ENCODE data around the gene FOXP4. TPM values are rescaled to one million over a fixed set of nuclear protein-coding genes. Genes with fewer than 3 reads are reported as not detected.

The FOXP4 gene
- total RNA-seq, 1 donor from 2014 or later, result 137 TPM

GRCh38 chr6:41591859-41592502 lies 45.8 kb downstream of the FOXP4 start:
- Mint-ChIP-seq H3K27ac (peak overlapping the region; percentile 62), H3K4me1 (ENCODE audit: low read depth) (peaks cover 9% of the 10 kb centered on the region), H3K4me3 (ENCODE audit: low read depth) (no peak overlapping the region), H3K9me3 (ENCODE audit: low read depth) (no peaks in the 10 kb centered on the region), H3K36me3 (ENCODE audit: insufficient read depth) (peaks cover 34% of the 10 kb centered on the region), H3K27me3 (no peaks in the 10 kb centered on the region)
- peak; percentile 88 for TF ChIP-seq CTCF (IDR thresholded peaks at IDR 0.05; ENCODE audit: unreplicated experiment)
- peak; percentile 76 for DNase-seq (ENCODE audit: low spot score, unreplicated experiment)

GRCh38 chr6:41593406-41593805 lies 47.2 kb downstream of the FOXP4 start:
- no peak for DNase-seq (ENCODE audit: low spot score, unreplicated experiment)
- Mint-ChIP-seq H3K9me3 (ENCODE audit: low read depth) (no peaks in the 10 kb centered on the region), H3K36me3 (ENCODE audit: insufficient read depth) (peaks cover 32% of the 10 kb centered on the region), H3K27ac (no peak overlapping the region), H3K4me3 (ENCODE audit: low read depth) (no peak overlapping the region), H3K27me3 (no peaks in the 10 kb centered on the region), H3K4me1 (ENCODE audit: low read depth) (peaks cover 5% of the 10 kb centered on the region)
- no peak for TF ChIP-seq CTCF (IDR thresholded peaks at IDR 0.05; ENCODE audit: unreplicated experiment)

DNA sequence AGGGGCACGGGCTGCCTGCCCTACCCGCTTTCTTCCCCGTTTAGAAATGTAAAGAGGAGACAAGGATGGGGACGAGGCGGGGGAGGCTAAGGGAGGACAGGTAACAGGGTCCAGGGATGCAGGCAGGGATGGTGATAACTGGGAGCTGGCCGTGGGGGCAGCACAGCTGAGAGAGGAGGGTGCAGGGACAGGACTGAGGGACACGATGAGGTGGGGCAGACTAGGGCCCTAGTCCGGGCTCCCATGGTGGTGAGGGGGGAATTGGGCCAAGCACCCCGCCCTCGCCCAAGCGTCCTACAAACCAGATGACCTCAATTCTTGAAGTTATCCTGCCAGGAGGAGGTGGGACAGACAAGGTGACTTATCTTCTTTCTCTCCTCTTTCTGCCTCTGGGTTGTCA lies 47.7 kb downstream of the FOXP4 start:
- Mint-ChIP-seq H3K36me3 (ENCODE audit: insufficient read depth) (peaks cover 31% of the 10 kb centered on the region), H3K27me3 (no peaks in the 10 kb centered on the region), H3K27ac (no peak overlapping the region), H3K4me3 (ENCODE audit: low read depth) (no peak overlapping the region), H3K4me1 (ENCODE audit: low read depth) (peaks cover 5% of the 10 kb centered on the region), H3K9me3 (ENCODE audit: low read depth) (no peaks in the 10 kb centered on the region)
- TF ChIP-seq CTCF (IDR thresholded peaks at IDR 0.05; ENCODE audit: unreplicated experiment), result no peak
- no peak for DNase-seq (ENCODE audit: low spot score, unreplicated experiment)

GRCh38 chr6:41594326-41594725 lies 48.1 kb downstream of the FOXP4 start:
- Mint-ChIP-seq H3K4me3 (ENCODE audit: low read depth) (no peak overlapping the region), H3K27ac (no peak overlapping the region), H3K36me3 (ENCODE audit: insufficient read depth) (peaks cover 31% of the 10 kb centered on the region), H3K9me3 (ENCODE audit: low read depth) (no peaks in the 10 kb centered on the region), H3K4me1 (ENCODE audit: low read depth) (peaks cover 5% of the 10 kb centered on the region), H3K27me3 (no peaks in the 10 kb centered on the region)
- no peak for DNase-seq (ENCODE audit: low spot score, unreplicated experiment)
- no peak for TF ChIP-seq CTCF (IDR thresholded peaks at IDR 0.05; ENCODE audit: unreplicated experiment)

DNA sequence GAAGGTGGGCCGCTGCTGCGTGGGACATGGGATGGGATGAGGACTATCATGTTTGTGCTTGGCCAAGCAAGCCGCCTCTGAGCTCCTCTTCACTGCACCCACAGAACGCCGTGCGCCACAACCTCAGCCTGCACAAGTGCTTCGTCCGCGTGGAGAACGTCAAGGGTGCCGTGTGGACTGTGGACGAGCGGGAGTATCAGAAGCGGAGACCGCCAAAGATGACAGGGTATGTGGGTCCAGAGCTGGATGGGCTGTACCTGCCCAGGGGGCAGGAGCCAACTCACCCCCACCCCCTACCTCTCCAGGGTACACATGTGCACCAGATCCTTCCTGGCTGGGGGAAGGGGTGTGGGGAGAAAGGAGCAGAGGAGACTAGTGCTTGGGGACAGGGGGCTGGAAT lies 48.6 kb downstream of the FOXP4 start:
- Mint-ChIP-seq H3K27ac (no peak overlapping the region), H3K36me3 (ENCODE audit: insufficient read depth) (peaks cover 31% of the 10 kb centered on the region), H3K4me3 (ENCODE audit: low read depth) (no peak overlapping the region), H3K4me1 (ENCODE audit: low read depth) (peaks cover 5% of the 10 kb centered on the region), H3K27me3 (no peaks in the 10 kb centered on the region), H3K9me3 (ENCODE audit: low read depth) (no peaks in the 10 kb centered on the region)
- TF ChIP-seq CTCF (IDR thresholded peaks at IDR 0.05; ENCODE audit: unreplicated experiment), result no peak
- DNase-seq (ENCODE audit: low spot score, unreplicated experiment), result no peak
